Measurements from ENCODE around the gene CMC2. TPM values are rescaled to one million over a fixed set of nuclear protein-coding genes. Genes with fewer than 3 reads are reported as not detected.
A peak's percentile ranks its signal among the peaks of the same experiment; 100 is the strongest.

CMC2 gene
- total and polyA plus RNA-seq, 9 of the 15 experiments (the other 6 are each of a cell fraction or from before 2014, with no cell fraction given) = 122 to 501 (median 172) TPM

GRCh38 chr16:81006813-81007695 lies at the start of gene CMC2, which contains the start of gene CENPN (continued):
- no peak for TF ChIP-seq HMBOX1 (IDR thresholded peaks at IDR 0.05)
- TF ChIP-seq HDAC2 (IDR thresholded peaks at IDR 0.05) = peak; percentile 83; the same call in 1 of the 2 replicates
- no peak for TF ChIP-seq SMARCA5 (IDR thresholded peaks at IDR 0.05)
- TF ChIP-seq FOXK2 (conservative IDR thresholded peaks at IDR 0.05 in 1 of 2, IDR thresholded peaks at IDR 0.05 in 1 of 2; ENCODE audit: low read depth in 2 of 2) = peak; percentile 75 to 100; a peak in 3 of 4 replicates
- 0 out of 4 replicates have a peak, but pooled peaks of 1 of the 2 experiments have one; percentile 29 for TF ChIP-seq TBL1XR1 (IDR thresholded peaks at IDR 0.05; ENCODE audit: low read length in 2 of 2)
- no peak for TF ChIP-seq MCM3 (IDR thresholded peaks at IDR 0.05)
- no peak for TF ChIP-seq PATZ1 (CRISPR knock-in tag; IDR thresholded peaks at IDR 0.05; ENCODE audit: borderline replicate concordance)
- peak in 1 of 2 experiments; percentile 38; a peak in 2 of 3 replicates for TF ChIP-seq CBX3 (IDR thresholded peaks at IDR 0.05; ENCODE audit: borderline replicate concordance in 1 of 2, low read length in 2 of 2)
- no peak for TF ChIP-seq SNRNP70 (optimal IDR thresholded peaks at IDR 0.05; ENCODE audit: low read depth, low read length)
- TF ChIP-seq UBTF (IDR thresholded peaks at IDR 0.05; ENCODE audit: borderline replicate concordance in 1 of 2, low read depth in 2 of 2, low read length in 2 of 2) = 0 out of 4 replicates have a peak, but pooled peaks of 1 of the 2 experiments have one; percentile 29
- TF ChIP-seq PHF21A (IDR thresholded peaks at IDR 0.05; ENCODE audit: borderline replicate concordance, low read depth) = no peak; the same call in 1 of the 2 replicates
- TF ChIP-seq FOXJ3 (CRISPR knock-in tag; IDR thresholded peaks at IDR 0.05) = no peak
- TF ChIP-seq E2F8 (IDR thresholded peaks at IDR 0.05; ENCODE audit: low read depth, partially characterized antibody) = peak; percentile 84
- TF ChIP-seq HDAC1 (IDR thresholded peaks at IDR 0.05) = peak in 1 of 2 experiments; percentile 97; a peak in 2 of 4 replicates
- peak; percentile 61; the same call in 1 of the 2 replicates for TF ChIP-seq DMBX1 (CRISPR knock-in tag; IDR thresholded peaks at IDR 0.05; ENCODE audit: borderline replicate concordance)
- peak; percentile 99 for TF ChIP-seq TFE3 (CRISPR knock-in tag; IDR thresholded peaks at IDR 0.05)
- peak; percentile 79 for TF ChIP-seq KHSRP (IDR thresholded peaks at IDR 0.05)
